Mesothelial cell of epicardium (in vitro differentiated cells): Measurements from ENCODE around the gene SOST. TPM values are rescaled to one million over a fixed set of nuclear protein-coding genes. Genes with fewer than 3 reads are reported as not detected.

Experiments
- DNase-seq, 2 experiments: peaks; one replicate each; pipeline ENCODE4 v3.0.0; 2021; ENCODE audit warnings: low spot score in 2 of 2; ENCODE audit not compliant: unreplicated experiment in 2 of 2
- H3K27ac Mint-ChIP-seq: 2 replicates; pipeline ENCODE4 v1.8.0; 2021; ENCODE audit warnings: mixed read lengths
- H3K27me3 Mint-ChIP-seq: 2 replicates; pipeline ENCODE4 v1.8.0; 2021; ENCODE audit warnings: low read depth, mixed read lengths
- H3K36me3 Mint-ChIP-seq: 2 replicates; pipeline ENCODE4 v1.8.0; 2021; ENCODE audit warnings: mixed read lengths
- H3K4me1 Mint-ChIP-seq: 2 replicates; pipeline ENCODE4 v1.8.0; 2021; ENCODE audit warnings: mixed read lengths
- H3K4me3 Mint-ChIP-seq: 2 replicates; pipeline ENCODE4 v1.8.0; 2021; ENCODE audit warnings: mild to moderate bottlenecking, moderate library complexity, mixed read lengths
- H3K9me3 Mint-ChIP-seq: 2 replicates; pipeline ENCODE4 v1.8.0; 2021; ENCODE audit warnings: mixed read lengths
- CTCF ChIP-seq: fragments of 200-600 bp; sonication (generic); IDR thresholded peaks from one replicate; pipeline ENCODE4 v1.5.0; 2021; ENCODE audit warnings: antibody characterized with exemption; ENCODE audit not compliant: unreplicated experiment
- total RNA-seq: library from RNA; stranded (reverse); gene quantifications from 3 replicates; pipeline ENCODE4 v1.2.1, GENCODE V29; 2021

The SOST gene
- total RNA-seq, 1 donor from 2014 or later = 0.27 TPM

- H3K4me3 Mint-ChIP-seq = no peak overlapping the region
- peaks cover 17% of the 10 kb centered on the region for H3K4me1 Mint-ChIP-seq
- H3K27me3 Mint-ChIP-seq = no peaks in the 10 kb centered on the region
- H3K36me3 Mint-ChIP-seq = no peaks in the 10 kb centered on the region
- no peak for TF ChIP-seq CTCF
- no peaks in the 10 kb centered on the region for H3K9me3 Mint-ChIP-seq
- no peak overlapping the region for H3K27ac Mint-ChIP-seq
- no peak for DNase-seq
These were observed 22.2 kb downstream of the SOST start for GRCh38 chr17:43736389-43736788.

- Mint-ChIP-seq H3K4me1 (peaks cover 6% of the 10 kb centered on the region), H3K27ac (no peak overlapping the region), H3K36me3 (no peaks in the 10 kb centered on the region), H3K9me3 (peaks cover 7% of the 10 kb centered on the region), H3K4me3 (no peak overlapping the region), H3K27me3 (no peaks in the 10 kb centered on the region)
- no peak for DNase-seq
- TF ChIP-seq CTCF = no peak
These were observed 24.2 kb downstream of the SOST start for GRCh38 chr17:43734376-43734775.

DNA sequence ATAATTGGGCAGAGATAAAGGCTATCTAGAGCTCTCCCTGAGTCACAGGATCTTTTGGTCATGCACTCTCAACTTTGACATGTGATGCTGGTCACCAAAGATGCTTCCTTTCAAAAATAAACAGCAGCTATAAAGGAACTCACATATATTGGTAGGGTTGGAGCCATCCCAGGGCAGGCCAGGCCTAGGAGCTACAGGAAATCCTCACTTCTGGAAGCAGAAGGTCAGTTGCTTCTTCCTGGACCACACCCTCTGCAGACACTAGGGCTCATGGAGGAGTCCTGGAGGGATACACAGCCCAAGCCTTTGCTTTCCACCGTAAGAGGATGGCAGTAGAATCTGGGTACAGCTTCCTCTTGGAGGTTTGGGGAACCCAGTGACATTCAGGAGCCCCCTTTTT is 24.6 kb downstream of the SOST start:
- Mint-ChIP-seq H3K27me3 (no peaks in the 10 kb centered on the region), H3K36me3 (no peaks in the 10 kb centered on the region), H3K4me1 (peaks cover 3% of the 10 kb centered on the region), H3K9me3 (peaks cover 7% of the 10 kb centered on the region), H3K27ac (no peak overlapping the region), H3K4me3 (no peak overlapping the region)
- DNase-seq = no peak
- no peak for TF ChIP-seq CTCF

DNA sequence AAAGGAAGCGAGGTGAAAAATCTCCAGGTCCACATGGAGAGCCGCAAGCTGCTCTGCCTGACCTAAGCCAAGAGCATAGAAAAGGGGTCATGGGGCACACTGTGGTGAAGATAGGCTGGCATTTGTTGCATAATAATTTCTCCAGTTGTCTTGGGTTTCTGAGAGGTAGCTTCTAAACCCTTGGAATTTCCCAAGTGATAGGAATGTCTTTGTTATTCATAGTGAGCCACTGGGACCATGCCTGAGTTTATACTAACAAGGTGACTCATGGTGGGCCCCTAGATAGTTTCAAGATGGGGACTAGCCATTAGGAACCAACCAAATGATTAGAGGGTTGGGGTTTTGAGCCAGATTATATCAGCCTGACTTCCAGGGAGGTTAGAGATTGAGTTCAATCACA is 25.6 kb downstream of the SOST start:
- DNase-seq = no peak
- Mint-ChIP-seq H3K36me3 (no peaks in the 10 kb centered on the region), H3K9me3 (peaks cover 7% of the 10 kb centered on the region), H3K27ac (no peak overlapping the region), H3K27me3 (no peaks in the 10 kb centered on the region), H3K4me1 (no peaks in the 10 kb centered on the region), H3K4me3 (no peak overlapping the region)
- TF ChIP-seq CTCF = no peak

- no peak overlapping the region for H3K4me3 Mint-ChIP-seq
- H3K27me3 Mint-ChIP-seq = no peaks in the 10 kb centered on the region
- H3K27ac Mint-ChIP-seq = no peak overlapping the region
- H3K9me3 Mint-ChIP-seq = peaks cover 7% of the 10 kb centered on the region
- H3K36me3 Mint-ChIP-seq = no peaks in the 10 kb centered on the region
- no peak for DNase-seq
- no peak for TF ChIP-seq CTCF
- peaks cover 2% of the 10 kb centered on the region for H3K4me1 Mint-ChIP-seq
These were observed 30.5 kb downstream of the SOST start for GRCh38 chr17:43728081-43728480.

DNA sequence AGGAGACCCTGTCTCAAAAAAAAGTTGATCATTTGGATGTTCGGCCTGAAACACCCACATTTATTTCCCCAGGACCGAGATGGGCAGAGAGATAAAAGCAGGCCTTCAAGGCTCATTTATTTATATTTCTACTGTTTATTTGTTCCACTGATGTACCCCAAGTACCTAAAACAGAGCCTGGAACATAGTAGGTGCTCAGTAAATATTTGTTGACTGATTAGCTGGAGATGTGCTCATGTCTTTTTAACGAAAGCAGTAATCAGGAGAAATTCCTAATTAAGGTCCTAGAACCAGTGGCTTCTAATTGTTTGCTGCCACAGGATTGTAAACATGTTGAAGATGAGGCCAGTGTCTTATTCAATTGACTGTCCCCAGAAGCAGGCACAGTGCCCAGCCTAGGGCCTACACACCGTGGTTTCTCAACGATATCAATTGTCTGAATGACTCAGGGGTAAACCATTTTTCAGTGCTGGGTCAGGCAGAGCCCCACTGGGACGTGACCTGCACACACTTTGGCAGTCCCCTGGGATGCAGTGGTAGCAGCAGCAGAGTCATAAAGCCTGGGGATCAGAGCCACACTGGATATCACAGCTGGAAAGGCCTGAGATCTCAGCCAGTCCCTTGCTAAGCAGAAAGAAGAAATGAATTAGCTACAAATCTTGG is 34.8 kb downstream of the SOST start:
- no peak overlapping the region for H3K27ac Mint-ChIP-seq
- TF ChIP-seq CTCF = no peak
- no peaks in the 10 kb centered on the region for H3K27me3 Mint-ChIP-seq
- H3K4me1 Mint-ChIP-seq = peaks cover 20% of the 10 kb centered on the region
- H3K36me3 Mint-ChIP-seq = no peaks in the 10 kb centered on the region
- H3K9me3 Mint-ChIP-seq = peaks cover 5% of the 10 kb centered on the region
- DNase-seq = no peak
- H3K4me3 Mint-ChIP-seq = no peak overlapping the region
